Central memory CD8-positive, alpha-beta T cell (primary cell): ENCODE data around the gene SLC25A45.

Experiments
- ATAC-seq: fragments of 150-1000 bp; cut with Tn5 transposase; replicated peaks from 2 replicates; pipeline ENCODE4 v1.10.0; 2022; ENCODE audit warnings: mild to moderate bottlenecking, moderate FRiP score, moderate number of reproducible peaks; ENCODE audit not compliant: poor library complexity, severe bottlenecking; ENCODE audit errors: extremely low read depth
- DNase-seq, 2 donors: peaks; one replicate each; pipeline ENCODE4 v3.0.0; 2021; ENCODE audit warnings: low spot score in 2 of 2
- H3K27ac Mint-ChIP-seq: one replicate; pipeline ENCODE4 v1.8.0; 2022; ENCODE audit warnings: low read depth, mild to moderate bottlenecking, moderate library complexity, mixed read lengths
- H3K27me3 Mint-ChIP-seq: one replicate; pipeline ENCODE4 v1.8.0; 2022; ENCODE audit warnings: mixed read lengths
- H3K36me3 Mint-ChIP-seq: one replicate; pipeline ENCODE4 v1.8.0; 2022; ENCODE audit warnings: mild to moderate bottlenecking, moderate library complexity, mixed read lengths; ENCODE audit not compliant: insufficient read depth
- H3K4me1 Mint-ChIP-seq: one replicate; pipeline ENCODE4 v1.8.0; 2022; ENCODE audit warnings: mixed read lengths
- H3K4me3 Mint-ChIP-seq: one replicate; pipeline ENCODE4 v1.8.0; 2022; ENCODE audit warnings: mild to moderate bottlenecking, moderate library complexity, mixed read lengths
- H3K9me3 Mint-ChIP-seq: one replicate; pipeline ENCODE4 v1.8.0; 2022; ENCODE audit warnings: mixed read lengths

Gene SLC25A45

GRCh38 chr11:65384301-65384889, 1.9 kb upstream of the SLC25A45 start:
- H3K27me3 Mint-ChIP-seq = no peaks in the 10 kb centered on the region
- ATAC-seq (no peak), DNase-seq (peak in 1 of 2 donors; percentile 34)
- peaks cover 65% of the 10 kb centered on the region for H3K4me1 Mint-ChIP-seq
- peak overlapping the region; percentile 97 for H3K4me3 Mint-ChIP-seq
- no peaks in the 10 kb centered on the region for H3K9me3 Mint-ChIP-seq
- H3K27ac Mint-ChIP-seq = peak overlapping the region; percentile 95
- H3K36me3 Mint-ChIP-seq = peaks cover 22% of the 10 kb centered on the region

- Mint-ChIP-seq H3K9me3 (no peaks in the 10 kb centered on the region), H3K4me1 (peaks cover 59% of the 10 kb centered on the region), H3K4me3 (peak overlapping the region; percentile 97), H3K27me3 (no peaks in the 10 kb centered on the region), H3K27ac (peak overlapping the region; percentile 95), H3K36me3 (peaks cover 22% of the 10 kb centered on the region)
- ATAC-seq (no peak), DNase-seq (no peak)
Observed at GRCh38 chr11:65383778-65384177, 1.3 kb upstream of the SLC25A45 start.

- DNase-seq (no peak), ATAC-seq (no peak)
- Mint-ChIP-seq H3K4me1 (peaks cover 51% of the 10 kb centered on the region), H3K4me3 (peak overlapping the region; percentile 97), H3K27ac (peak overlapping the region; percentile 95), H3K27me3 (no peaks in the 10 kb centered on the region), H3K36me3 (peaks cover 22% of the 10 kb centered on the region), H3K9me3 (no peaks in the 10 kb centered on the region)
Observed at GRCh38 chr11:65382804-65383368, 440 bp upstream of the SLC25A45 start.

GRCh38 chr11:65381716-65382032, 772 bp downstream of the SLC25A45 start:
- no peaks in the 10 kb centered on the region for H3K9me3 Mint-ChIP-seq
- H3K27me3 Mint-ChIP-seq = no peaks in the 10 kb centered on the region
- ATAC-seq = no peak
- no peak for DNase-seq
- H3K4me3 Mint-ChIP-seq = peak overlapping the region; percentile 97
- H3K4me1 Mint-ChIP-seq = peaks cover 41% of the 10 kb centered on the region
- H3K27ac Mint-ChIP-seq = peak overlapping the region; percentile 95
- peaks cover 19% of the 10 kb centered on the region for H3K36me3 Mint-ChIP-seq

GRCh38 chr11:65380460-65381119, 1.9 kb downstream of the SLC25A45 start:
- peaks cover 38% of the 10 kb centered on the region for H3K4me1 Mint-ChIP-seq
- DNase-seq (no peak), ATAC-seq (no peak)
- no peaks in the 10 kb centered on the region for H3K27me3 Mint-ChIP-seq
- H3K9me3 Mint-ChIP-seq = no peaks in the 10 kb centered on the region
- peaks cover 17% of the 10 kb centered on the region for H3K36me3 Mint-ChIP-seq
- H3K4me3 Mint-ChIP-seq = peak overlapping the region; percentile 97
- no peak overlapping the region for H3K27ac Mint-ChIP-seq

GRCh38 chr11:65379698-65380459, 2.6 kb downstream of the SLC25A45 start:
- Mint-ChIP-seq H3K27ac (no peak overlapping the region), H3K9me3 (no peaks in the 10 kb centered on the region)

DNA sequence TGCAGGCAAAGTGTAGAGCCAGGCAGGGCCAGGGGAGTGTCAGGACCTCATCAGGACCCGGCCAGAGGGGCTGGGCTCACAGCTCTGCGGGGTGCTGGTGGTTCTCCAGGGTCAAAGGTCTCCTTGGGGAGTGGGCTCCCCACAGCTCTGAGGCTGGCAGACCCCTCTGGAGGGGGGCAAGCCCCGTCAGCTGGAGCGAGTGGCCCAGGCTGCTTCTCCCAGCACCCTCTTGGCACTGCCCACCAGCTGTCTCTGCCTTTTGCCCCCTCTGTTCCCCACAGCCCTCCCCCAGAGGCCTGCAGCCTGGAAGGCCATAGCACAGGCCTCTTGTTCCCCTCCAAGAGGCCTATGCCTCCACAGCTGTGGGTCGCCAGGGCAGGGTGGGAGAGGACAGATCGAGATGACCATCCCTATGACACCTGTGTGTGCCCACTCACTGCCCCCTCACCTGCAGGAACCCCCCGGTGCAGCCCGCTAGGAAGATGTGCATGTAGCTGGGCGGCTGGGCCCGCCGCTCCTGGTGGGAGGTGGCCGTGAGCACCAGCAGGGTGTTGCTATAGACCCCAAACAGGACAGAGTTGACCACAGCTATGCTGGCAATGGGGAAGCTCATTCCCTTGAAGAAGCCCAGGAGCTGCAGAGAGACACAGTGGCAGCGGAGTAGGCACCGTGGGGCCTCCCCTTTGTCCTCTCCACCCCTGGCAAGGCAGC, 3.4 kb downstream of the SLC25A45 start:
- Mint-ChIP-seq H3K27me3 (no peaks in the 10 kb centered on the region), H3K4me1 (peaks cover 23% of the 10 kb centered on the region), H3K27ac (no peak overlapping the region), H3K4me3 (no peak overlapping the region), H3K9me3 (no peaks in the 10 kb centered on the region), H3K36me3 (peaks cover 16% of the 10 kb centered on the region)
- DNase-seq (no peak), ATAC-seq (no peak)

More at GRCh38 chr11:65379698-65380459, 2.6 kb downstream of the SLC25A45 start:
- no peak for ATAC-seq
- H3K27me3 Mint-ChIP-seq = no peaks in the 10 kb centered on the region
- no peak for DNase-seq
- H3K4me1 Mint-ChIP-seq = peaks cover 31% of the 10 kb centered on the region
- H3K36me3 Mint-ChIP-seq = peaks cover 20% of the 10 kb centered on the region
- peak overlapping the region; percentile 3 for H3K4me3 Mint-ChIP-seq

DNA sequence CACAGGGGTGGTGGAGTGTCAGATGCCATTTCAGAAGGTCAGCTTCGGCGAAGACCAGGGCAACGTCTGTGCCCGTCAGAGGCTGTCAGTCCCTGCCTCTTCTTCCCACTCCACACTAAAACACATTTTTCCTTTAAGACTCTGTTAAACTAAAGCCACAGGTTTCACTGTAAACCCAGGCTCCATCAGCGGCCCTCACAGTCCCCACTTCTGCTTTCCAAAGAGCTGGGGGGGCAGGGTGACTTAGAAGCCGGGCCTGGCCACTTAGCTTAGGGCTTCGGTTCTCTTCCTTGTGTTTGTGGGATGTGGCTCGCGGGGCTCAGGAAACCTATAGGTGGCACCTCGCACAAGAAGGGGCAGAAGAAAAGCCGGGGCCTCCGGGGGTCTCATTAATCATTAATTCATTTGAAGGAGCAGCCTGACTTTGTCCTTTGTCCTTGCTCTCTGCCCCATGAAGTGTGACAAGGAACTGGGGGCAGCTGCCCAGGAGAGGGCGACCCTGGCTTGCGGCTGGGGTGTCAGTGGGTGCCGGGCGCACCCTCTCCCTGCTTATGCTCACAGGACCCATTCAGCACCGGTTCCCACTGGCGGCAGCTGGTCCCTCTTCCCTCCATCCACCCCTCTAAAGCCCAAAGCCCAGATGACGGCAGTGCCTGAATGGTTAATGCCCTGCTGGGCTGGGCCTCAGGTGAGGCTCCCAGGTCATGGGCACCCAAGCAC, 4.1 kb downstream of the SLC25A45 start:
- Mint-ChIP-seq H3K9me3 (no peaks in the 10 kb centered on the region), H3K36me3 (peaks cover 16% of the 10 kb centered on the region), H3K27me3 (no peaks in the 10 kb centered on the region), H3K27ac (peak overlapping the region; percentile 23), H3K4me3 (no peak overlapping the region), H3K4me1 (peaks cover 15% of the 10 kb centered on the region)
- ATAC-seq = no peak
- DNase-seq = no peak

DNA sequence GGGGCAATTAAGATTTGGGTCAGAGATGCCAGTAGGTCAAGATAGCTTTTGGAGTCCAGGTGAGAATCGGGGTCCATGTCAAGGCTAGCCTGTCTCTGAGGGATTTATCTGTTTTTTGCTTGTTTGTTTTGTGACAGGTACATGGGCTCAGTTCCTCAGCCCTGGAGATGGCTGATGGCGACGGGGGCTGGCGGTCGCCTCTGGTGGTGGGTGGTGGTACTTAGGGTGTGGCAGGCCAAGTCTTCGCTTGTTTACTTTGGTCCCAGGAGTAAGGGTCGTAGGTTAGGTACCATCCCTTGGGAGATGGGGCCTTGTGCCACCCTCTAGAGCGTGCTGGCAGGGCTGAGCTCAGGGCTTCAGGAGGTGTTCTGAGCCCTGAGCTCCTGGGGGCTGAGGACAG, 4.7 kb downstream of the SLC25A45 start:
- Mint-ChIP-seq H3K4me3 (no peak overlapping the region), H3K4me1 (peaks cover 10% of the 10 kb centered on the region), H3K36me3 (peaks cover 16% of the 10 kb centered on the region), H3K9me3 (no peaks in the 10 kb centered on the region), H3K27ac (peak overlapping the region; percentile 23), H3K27me3 (no peaks in the 10 kb centered on the region)
- ATAC-seq (no peak), DNase-seq (no peak)

GRCh38 chr11:65377036-65377435, 5.4 kb downstream of the SLC25A45 start:
- Mint-ChIP-seq H3K9me3 (no peaks in the 10 kb centered on the region), H3K27ac (no peak overlapping the region), H3K36me3 (peaks cover 12% of the 10 kb centered on the region), H3K27me3 (no peaks in the 10 kb centered on the region), H3K4me1 (peaks cover 2% of the 10 kb centered on the region), H3K4me3 (no peak overlapping the region)
- ATAC-seq = no peak
- DNase-seq = no peak

DNA sequence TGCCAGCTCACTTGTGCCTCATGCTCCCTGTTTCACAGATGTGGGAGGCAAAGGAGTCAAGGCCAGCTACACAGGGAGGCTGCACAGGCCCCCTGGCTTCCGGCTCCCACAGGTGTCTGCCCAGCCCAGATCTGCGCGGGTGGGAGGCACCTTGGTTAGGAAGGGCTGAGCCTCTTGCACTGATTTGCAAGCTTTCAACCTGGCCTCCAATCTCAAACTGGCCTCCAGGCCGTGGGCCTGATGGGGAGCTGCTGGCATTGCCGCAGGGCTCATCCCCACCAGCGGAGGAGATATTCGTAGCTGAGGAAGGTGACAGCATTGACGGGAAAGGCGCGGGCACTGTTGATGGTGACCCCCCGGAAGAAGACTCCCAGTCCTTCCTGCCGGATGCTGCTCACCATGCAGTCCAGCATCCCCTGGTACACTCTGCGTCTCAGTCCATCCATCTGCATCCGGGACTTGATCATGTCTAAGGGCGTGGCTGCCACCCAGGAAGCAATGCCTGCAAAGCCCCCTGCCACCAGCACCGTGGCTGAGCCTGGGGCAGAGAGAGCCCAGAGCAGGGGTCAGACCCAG, 6.2 kb downstream of the SLC25A45 start:
- DNase-seq = no peak
- no peaks in the 10 kb centered on the region for H3K27me3 Mint-ChIP-seq
- no peaks in the 10 kb centered on the region for H3K9me3 Mint-ChIP-seq
- H3K4me3 Mint-ChIP-seq = no peak overlapping the region
- H3K36me3 Mint-ChIP-seq = peaks cover 7% of the 10 kb centered on the region
- H3K4me1 Mint-ChIP-seq = no peaks in the 10 kb centered on the region
- ATAC-seq = no peak
- no peak overlapping the region for H3K27ac Mint-ChIP-seq
